ENCODE results near the gene HPS4. TPM values are rescaled to one million over a fixed set of nuclear protein-coding genes. Genes with fewer than 3 reads are reported as not detected.

HPS4 gene
- total RNA-seq, 4 donors from 2014 or later, result 21.9 to 28.5 (median 24.5) TPM

- Histone ChIP-seq H3K4me1 (peaks cover 19 to 45% (median 28%) of the 10 kb centered on the region in 3 donors), H3K27me3 (no peaks in the 10 kb centered on the region), H3K36me3 (peaks cover 5 to 46% (median 21%) of the 10 kb centered on the region in 3 donors), H3K27ac (no peak overlapping the region), H3K9me3 (no peaks in the 10 kb centered on the region), H3K4me3 (no peak overlapping the region)
- TF ChIP-seq CTCF (IDR thresholded peaks at IDR 0.05) (no peak), POLR2A (IDR thresholded peaks at IDR 0.05) (no peak)
- DNase-seq, result no peak
- intact Hi-C loops (cut with DNase I), result no loop called here
- 76 to 80% methylated on average over 5 of the region's 5 CpGs for WGBS, 2 donors
Observed at GRCh38 chr22:26486394-26486793, 2.8 kb upstream of the HPS4 start.

GRCh38 chr22:26485806-26486390 is 2.3 kb upstream of the HPS4 start:
- 67 to 83% methylated on average over 3 of the region's 3 CpGs for WGBS, 2 donors
- no peak overlapping the region for H3K27ac ChIP-seq
- intact Hi-C loops (cut with DNase I), result no loop called here

GRCh38 chr22:26485013-26485412 is 1.4 kb upstream of the HPS4 start:
- no peaks in the 10 kb centered on the region for H3K9me3 ChIP-seq
- intact Hi-C loops (cut with DNase I), result no loop called here
- no peak for TF ChIP-seq POLR2A (IDR thresholded peaks at IDR 0.05)
- TF ChIP-seq CTCF (IDR thresholded peaks at IDR 0.05), result no peak
- peak overlapping the region in 1 of 4 donors; percentile 92 for H3K4me3 ChIP-seq
- peak overlapping the region in 3 of 4 donors; percentile 97 to 98 (median 97) for H3K27ac ChIP-seq
- H3K27me3 ChIP-seq, result no peaks in the 10 kb centered on the region
- H3K4me1 ChIP-seq, result peaks cover 33 to 59% (median 42%) of the 10 kb centered on the region in 3 donors
- DNase-seq, result no peak
- H3K36me3 ChIP-seq, result peaks cover 5 to 32% (median 15%) of the 10 kb centered on the region in 3 donors
- 32 to 47% methylated on average over 7 of the region's 7 CpGs for WGBS, 2 donors

More at GRCh38 chr22:26485806-26486390, 2.3 kb upstream of the HPS4 start:
- Histone ChIP-seq H3K36me3 (peaks cover 5 to 41% (median 17%) of the 10 kb centered on the region in 3 donors), H3K4me3 (no peak overlapping the region), H3K4me1 (peaks cover 24 to 50% (median 33%) of the 10 kb centered on the region in 3 donors), H3K9me3 (no peaks in the 10 kb centered on the region), H3K27me3 (no peaks in the 10 kb centered on the region)
- DNase-seq, result no peak
- no peak for TF ChIP-seq POLR2A (IDR thresholded peaks at IDR 0.05)
- no peak for TF ChIP-seq CTCF (IDR thresholded peaks at IDR 0.05)

GRCh38 chr22:26484360-26484706 is 750 bp upstream of the HPS4 start:
- intact Hi-C loops (cut with DNase I), result no loop called here
- Histone ChIP-seq H3K27ac (peak overlapping the region; percentile 93 to 98 (median 97)), H3K36me3 (peaks cover 2 to 25% (median 9%) of the 10 kb centered on the region in 3 donors), H3K9me3 (no peaks in the 10 kb centered on the region), H3K4me1 (peaks cover 38 to 66% (median 48%) of the 10 kb centered on the region in 3 donors), H3K4me3 (peak overlapping the region; percentile 73 to 99 (median 92)), H3K27me3 (no peaks in the 10 kb centered on the region)
- WGBS, 2 donors, result 6% methylated on average over 6 of the region's 6 CpGs
- DNase-seq, result no peak
- no peak for TF ChIP-seq CTCF (IDR thresholded peaks at IDR 0.05)
- no peak for TF ChIP-seq POLR2A (IDR thresholded peaks at IDR 0.05)

GRCh38 chr22:26483043-26483438 is 542 bp downstream of the HPS4 start:
- H3K27ac ChIP-seq, result peak overlapping the region; percentile 93 to 98 (median 97)
- intact Hi-C loops (cut with DNase I), result no loop called here
- DNase-seq, result no peak
- H3K27me3 ChIP-seq, result no peaks in the 10 kb centered on the region
- H3K4me3 ChIP-seq, result peak overlapping the region; percentile 73 to 99 (median 92)
- H3K4me1 ChIP-seq, result peaks cover 38 to 78% (median 56%) of the 10 kb centered on the region in 3 donors
- H3K9me3 ChIP-seq, result no peaks in the 10 kb centered on the region
- H3K36me3 ChIP-seq, result peaks cover 0 to 14% (median 1%) of the 10 kb centered on the region in 3 donors
- TF ChIP-seq POLR2A (IDR thresholded peaks at IDR 0.05), result no peak
- TF ChIP-seq CTCF (IDR thresholded peaks at IDR 0.05), result no peak
- 12% methylated on average over 7 of the region's 7 CpGs for WGBS, 2 donors
